Mucosa of rectum (tissue), 2 donors: ENCODE data around the gene HOXA7.

ENCODE experiments used
- H3K27ac ChIP-seq, 2 donors: one replicate each; pipeline ENCODE4 v1.7.0; 2013; ENCODE audit warnings: inconsistent platforms in 2 of 2, low read depth in 2 of 2, low read length in 2 of 2
- H3K27me3 ChIP-seq, 2 donors: one replicate each; pipeline ENCODE4 v1.7.0; 2013; ENCODE audit warnings: low read length in 2 of 2; ENCODE audit not compliant: control insufficient read depth in 2 of 2, insufficient read depth in 2 of 2
- H3K36me3 ChIP-seq, 2 donors: one replicate each; pipeline ENCODE4 v1.7.0; 2013; ENCODE audit warnings: low read length in 2 of 2; ENCODE audit not compliant: control insufficient read depth in 2 of 2, insufficient read depth in 2 of 2
- H3K4me1 ChIP-seq, 2 donors: one replicate each; pipeline ENCODE4 v1.7.0; 2013; ENCODE audit warnings: low read length in 2 of 2, mild to moderate bottlenecking in 1 of 2; ENCODE audit not compliant: control insufficient read depth in 2 of 2, insufficient read depth in 2 of 2
- H3K4me3 ChIP-seq, 2 donors: one replicate each; pipeline ENCODE4 v1.7.0; 2013; ENCODE audit warnings: low read length in 2 of 2
- H3K9ac ChIP-seq, 2 donors: one replicate each; pipeline ENCODE4 v1.7.0; 2013; ENCODE audit warnings: low read length in 2 of 2, low read depth in 1 of 2, mild to moderate bottlenecking in 1 of 2
- H3K9me3 ChIP-seq, 2 donors: one replicate each; pipeline ENCODE4 v1.7.0; 2013; ENCODE audit warnings: low read length in 2 of 2; ENCODE audit not compliant: control insufficient read depth in 2 of 2
- donor health status: healthy.
- donor health status: Normal muscosa, but diverticular disease.

HOXA7 gene

GRCh38 chr7:27130540-27131389 is 25.7 kb downstream of the HOXA7 start, which contains the start of gene HOXA4:
Gene HOXA4, minus strand, starts transcription at chr7:27130757. Its CDS starts 24 bp downstream, at chr7:27130733.
- Histone ChIP-seq H3K27ac (peak within 1 kb of the TSS; percentile 90 to 94), H3K4me1 (peaks cover 57 to 61% of the 10 kb centered on the region in 2 donors), H3K4me3 (peak within 1 kb of the TSS; percentile 77 to 88), H3K9ac (peak within 1 kb of the TSS; percentile 79 to 91), H3K9me3 (no peaks in the 10 kb centered on the region), H3K36me3 (peaks cover 0 to 7% of the 10 kb centered on the region in 2 donors), H3K27me3 (no peaks in the 10 kb centered on the region)

GRCh38 chr7:27129729-27130539 is 26.5 kb downstream of the HOXA7 start:
- Histone ChIP-seq H3K27me3 (no peaks in the 10 kb centered on the region), H3K4me3 (peak overlapping the region; percentile 70 to 77), H3K4me1 (peaks cover 56 to 57% of the 10 kb centered on the region in 2 donors), H3K27ac (peak overlapping the region; percentile 75 to 94), H3K9ac (peak overlapping the region; percentile 29 to 62), H3K9me3 (no peaks in the 10 kb centered on the region), H3K36me3 (peaks cover 0 to 7% of the 10 kb centered on the region in 2 donors)

DNA sequence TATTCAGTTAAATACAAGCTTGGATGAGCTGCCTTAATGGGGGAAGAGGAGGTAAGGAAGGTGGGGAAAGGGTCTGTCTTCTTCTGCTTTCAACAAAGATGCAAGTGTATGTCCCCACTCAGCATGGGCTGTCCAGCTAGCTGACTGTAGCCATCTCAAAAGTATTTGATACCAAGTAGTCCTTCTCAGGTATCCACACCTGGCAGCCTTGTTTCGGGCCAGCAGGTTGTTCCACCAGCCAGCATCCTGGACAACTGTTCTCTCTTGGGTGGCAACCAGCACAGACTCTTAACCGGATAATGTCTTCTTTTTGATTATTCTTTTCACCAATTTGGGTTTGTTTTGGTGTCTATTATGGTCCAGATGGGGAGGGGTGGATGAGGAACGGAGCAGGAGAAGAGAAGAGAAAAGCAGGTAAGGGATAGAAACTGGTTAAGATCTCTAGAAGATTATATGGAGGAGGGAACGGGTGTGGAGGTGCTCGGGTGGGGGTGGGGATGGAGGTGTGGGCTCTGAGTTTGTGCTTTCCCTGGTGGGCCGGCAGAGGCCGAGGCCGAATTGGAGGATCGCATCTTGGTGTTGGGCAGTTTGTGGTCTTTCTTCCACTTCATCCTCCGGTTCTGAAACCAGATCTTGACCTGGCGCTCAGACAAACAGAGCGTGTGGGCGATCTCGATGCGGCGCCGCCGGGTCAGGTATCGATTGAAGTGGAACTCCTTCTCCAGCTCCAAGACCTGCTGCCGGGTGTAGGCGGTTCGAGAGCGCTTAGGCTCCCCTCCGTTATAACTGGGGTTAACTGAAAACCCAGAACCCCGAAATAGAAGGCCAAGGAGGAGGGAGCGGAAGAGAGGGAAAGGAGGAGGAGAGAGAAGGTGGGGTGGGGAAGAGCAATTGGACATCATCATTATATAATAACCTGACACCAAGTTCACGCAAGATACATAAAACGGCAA is 27.4 kb downstream of the HOXA7 start:
- H3K4me1 ChIP-seq: peaks cover 57% of the 10 kb centered on the region in 2 donors
- no peaks in the 10 kb centered on the region for H3K27me3 ChIP-seq
- H3K36me3 ChIP-seq: peaks cover 0 to 10% of the 10 kb centered on the region in 2 donors
- H3K4me3 ChIP-seq: peak overlapping the region; percentile 66 to 77
- no peaks in the 10 kb centered on the region for H3K9me3 ChIP-seq
- H3K27ac ChIP-seq: peak overlapping the region; percentile 75 to 94
- no peak overlapping the region for H3K9ac ChIP-seq

GRCh38 chr7:27128034-27128433 is 28.4 kb downstream of the HOXA7 start:
- Histone ChIP-seq H3K4me1 (peaks cover 55 to 56% of the 10 kb centered on the region in 2 donors), H3K9me3 (no peaks in the 10 kb centered on the region), H3K9ac (no peak overlapping the region), H3K4me3 (no peak overlapping the region), H3K27me3 (no peaks in the 10 kb centered on the region), H3K36me3 (peaks cover 0 to 10% of the 10 kb centered on the region in 2 donors), H3K27ac (peak overlapping the region in 1 of 2 donors; percentile 14)

DNA sequence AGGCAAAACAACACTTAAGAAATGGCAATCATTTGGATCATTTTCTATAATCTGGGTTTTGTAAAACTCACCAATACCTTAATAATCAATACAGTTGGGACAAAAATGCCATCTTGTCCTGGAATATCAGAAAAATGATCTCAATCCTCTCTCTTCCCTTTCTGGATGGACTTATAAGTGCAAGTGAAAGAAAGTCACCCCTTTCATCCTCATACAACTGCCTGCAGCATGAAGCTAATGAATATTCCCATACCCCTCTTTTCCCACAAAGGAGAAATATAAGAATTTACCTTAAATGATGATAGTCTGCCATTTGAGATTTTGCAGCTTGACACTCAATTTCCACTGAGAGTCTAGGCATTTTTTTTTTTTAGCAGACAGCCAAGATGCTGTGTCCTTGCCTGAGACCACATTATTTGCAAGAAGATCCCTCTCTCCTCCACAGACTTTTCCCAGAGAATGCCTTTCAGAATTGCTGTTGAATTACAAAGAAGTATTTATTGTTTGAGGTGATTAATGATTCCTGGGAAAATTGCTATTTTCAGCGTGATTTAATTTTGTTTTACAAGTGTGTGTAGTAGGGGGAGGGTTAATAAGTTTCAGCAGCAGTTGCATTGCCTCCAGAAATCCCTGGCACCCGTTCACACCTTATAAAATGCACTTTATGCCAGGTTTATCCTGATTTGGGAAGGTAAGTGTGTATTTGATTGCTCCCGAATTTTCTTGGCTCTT is 29.7 kb downstream of the HOXA7 start:
- no peak overlapping the region for H3K27ac ChIP-seq
- H3K4me3 ChIP-seq: no peak overlapping the region
- H3K9me3 ChIP-seq: no peaks in the 10 kb centered on the region
- peaks cover 0 to 10% of the 10 kb centered on the region in 2 donors for H3K36me3 ChIP-seq
- H3K27me3 ChIP-seq: no peaks in the 10 kb centered on the region
- H3K9ac ChIP-seq: no peak overlapping the region
- H3K4me1 ChIP-seq: peaks cover 51 to 66% of the 10 kb centered on the region in 2 donors

DNA sequence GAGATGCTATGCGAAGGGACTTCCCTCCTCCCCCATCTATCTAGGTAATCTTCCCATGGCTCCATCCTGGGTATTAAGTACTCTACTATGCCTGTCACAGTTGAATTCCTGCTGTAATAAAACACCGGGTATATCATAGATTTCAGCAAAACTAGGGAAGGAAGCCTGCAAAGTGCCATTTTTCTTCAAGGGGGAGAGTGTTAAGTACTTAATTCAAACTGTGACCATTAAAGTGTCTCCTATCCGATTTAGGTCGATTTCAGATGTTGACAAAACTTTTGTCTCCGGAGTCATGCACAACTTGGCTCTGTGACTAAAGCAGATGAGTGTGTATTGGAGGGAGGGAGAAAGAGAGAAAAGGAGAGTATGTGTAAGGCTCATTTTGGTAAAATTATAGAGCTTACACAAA is 30.5 kb downstream of the HOXA7 start:
- H3K4me3 ChIP-seq: no peak overlapping the region
- no peak overlapping the region for H3K27ac ChIP-seq
- no peaks in the 10 kb centered on the region for H3K9me3 ChIP-seq
- H3K36me3 ChIP-seq: peaks cover 0 to 10% of the 10 kb centered on the region in 2 donors
- no peaks in the 10 kb centered on the region for H3K27me3 ChIP-seq
- peaks cover 44 to 66% of the 10 kb centered on the region in 2 donors for H3K4me1 ChIP-seq
- H3K9ac ChIP-seq: no peak overlapping the region

DNA sequence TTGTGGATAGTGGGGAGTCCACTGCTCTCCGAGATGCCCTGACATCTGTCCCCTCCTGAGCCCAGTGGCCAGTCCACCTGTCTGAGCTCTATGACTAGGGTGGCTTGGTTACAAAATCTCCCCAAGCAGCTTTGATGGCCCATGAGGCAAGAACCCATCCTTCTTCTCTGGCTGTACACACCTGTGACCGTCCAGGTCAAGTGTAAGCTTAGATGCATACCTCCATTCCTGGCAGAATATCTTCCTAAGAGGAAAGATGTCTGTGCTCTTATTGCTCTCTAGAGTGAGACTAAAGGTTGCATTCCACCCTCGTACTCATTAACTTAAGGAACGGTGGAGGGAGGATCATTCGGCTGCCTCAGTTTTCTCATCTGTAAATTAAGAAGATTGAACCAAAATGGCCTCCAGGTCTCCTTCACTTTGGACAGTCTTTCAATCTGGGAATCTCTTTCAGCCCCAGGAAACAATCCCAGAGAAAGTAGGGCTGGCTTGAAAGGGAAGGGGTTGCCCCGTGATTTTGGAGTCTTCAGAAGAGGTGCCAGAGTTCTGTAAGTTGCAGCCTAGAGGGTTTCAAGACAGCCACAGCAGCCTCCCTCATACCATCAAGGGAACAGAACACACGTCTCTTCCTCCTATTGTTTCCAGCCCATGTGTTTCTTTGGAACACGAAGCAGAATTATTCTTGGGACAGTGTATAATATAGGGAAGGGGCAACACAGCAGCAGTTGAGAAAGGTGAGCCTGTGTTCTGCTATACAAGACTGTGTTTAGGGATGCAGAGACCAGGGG is 31.4 kb downstream of the HOXA7 start:
- Histone ChIP-seq H3K4me1 (peaks cover 48 to 73% of the 10 kb centered on the region in 2 donors), H3K27ac (peak overlapping the region; percentile 19 to 88), H3K9me3 (no peaks in the 10 kb centered on the region), H3K4me3 (peak overlapping the region; percentile 19 to 69), H3K36me3 (peaks cover 0 to 10% of the 10 kb centered on the region in 2 donors), H3K9ac (peak overlapping the region in 1 of 2 donors; percentile 73), H3K27me3 (no peaks in the 10 kb centered on the region)

GRCh38 chr7:27124096-27124901 is 32.2 kb downstream of the HOXA7 start:
- H3K27me3 ChIP-seq: no peaks in the 10 kb centered on the region
- peaks cover 0 to 10% of the 10 kb centered on the region in 2 donors for H3K36me3 ChIP-seq
- peaks cover 46 to 75% of the 10 kb centered on the region in 2 donors for H3K4me1 ChIP-seq
- H3K9me3 ChIP-seq: no peaks in the 10 kb centered on the region
- H3K4me3 ChIP-seq: peak overlapping the region; percentile 56 to 69
- peak overlapping the region; percentile 81 to 88 for H3K27ac ChIP-seq
- H3K9ac ChIP-seq: peak overlapping the region; percentile 29 to 73
